Stomach (tissue), 9 donors: ENCODE data around the gene CASP8AP2. TPM values are rescaled to one million over a fixed set of nuclear protein-coding genes. Genes with fewer than 3 reads are reported as not detected.

Experiments
- DNase-seq, 2 donors: peaks; one replicate each; pipeline versions ENCODE4 v3.0.0 to v3.0.0-alpha.2; 2013 to 2019
- H3K27ac ChIP-seq, 5 donors: fragments of 200-600 bp in 4 of 5; sonication (generic) in 4 of 5; one replicate each; pipeline ENCODE4 v1.5.1; 2013 to 2019; ENCODE audit warnings: mild to moderate bottlenecking in 1 of 5, moderate library complexity in 1 of 5
- H3K27me3 ChIP-seq, 3 donors: fragments of 200-600 bp; sonication (generic); one replicate each; pipeline ENCODE4 v1.5.1; 2017 to 2019; ENCODE audit warnings: mixed run types in 1 of 3
- H3K36me3 ChIP-seq, 4 donors: fragments of 200-600 bp; sonication (generic); 1 replicate in 3 of 4; 2 replicates in 1 of 4; pipeline ENCODE4 v1.5.1; 2016 to 2019
- H3K4me1 ChIP-seq, 4 donors: fragments of 200-600 bp; sonication (generic); one replicate each; pipeline ENCODE4 v1.5.1; 2016 to 2019
- H3K4me3 ChIP-seq, 4 donors: fragments of 200-600 bp; sonication (generic) in 3 of 4; one replicate each; pipeline ENCODE4 v1.5.1; 2016 to 2019; ENCODE audit warnings: mild to moderate bottlenecking in 1 of 4
- H3K9me3 ChIP-seq, 4 donors: fragments of 200-600 bp; sonication (generic); one replicate each; pipeline ENCODE4 v1.5.1; 2016 to 2019
- EP300 ChIP-seq: sonication (generic); formaldehyde crosslinking; IDR thresholded peaks from one replicate; pipeline ENCODE4 v1.6.1; 2017; ENCODE audit warnings: antibody characterized with exemption
- POLR2A ChIP-seq, 4 donors: fragments of 450-650 bp; IDR thresholded peaks; one replicate each; pipeline ENCODE4 v1.6.1; 2016; ENCODE audit warnings: antibody characterized with exemption in 4 of 4, control low read depth in 2 of 4, mild to moderate bottlenecking in 1 of 4, moderate library complexity in 1 of 4
- POLR2AphosphoS5 ChIP-seq, 3 donors: sonication (generic); formaldehyde crosslinking; IDR thresholded peaks; one replicate each; pipeline ENCODE4 v1.6.1; 2016; ENCODE audit warnings: antibody characterized with exemption in 3 of 3
- WGBS, 5 donors: extraction: QIAGEN DNeasy Blood & Tissue Kit in 3 of 5; methylation state at CpG; one replicate each; pipeline versions ENCODE4 v1.1.5 to v1.1.7; 2013 to 2018; 5-methylcytosine and 5-hydroxymethylcytosine counted together
- intact Hi-C: fragments of 100-400 bp; cut with DNase I; formaldehyde crosslinking; loops from one replicate; pipeline ENCODE4 v1.15.1; 2023; ENCODE audit warnings: low total_unique reads
- polyA plus RNA-seq, 3 donors: library from polyadenylated mRNA; stranded (reverse); fragments of 200-250 nt; gene quantifications; one replicate each; pipeline ENCODE4 v1.2.3, GENCODE V29; 2013
- total RNA-seq, 5 donors: library from RNA; depleted of rRNA; stranded (reverse); fragments of >200 nt; gene quantifications; one replicate each; pipeline versions ENCODE4 v1.1.0 to v1.2.3, GENCODE V29; 2014 to 2016
- TF ChIP-seq, protein P1 (sequence below), 7 experiments: fragments of 450-650 bp in 4 of 7; fragments of 200-600 bp in 3 of 7; sonication (generic) in 3 of 7; IDR thresholded peaks; one replicate each; pipeline ENCODE4 v1.5.1; 2016 to 2019; ENCODE audit warnings: antibody characterized with exemption in 7 of 7, control low read depth in 2 of 7, mild to moderate bottlenecking in 1 of 7
- donor health status: healthy with polysubstance abuse.
- donor health status: Bipolar disorder and iron deficiency.
- donor health status: healthy.

Gene CASP8AP2
- total and polyA plus RNA-seq, 8 donors: 3.1 to 35.3 (median 9.4) TPM

GRCh38 chr6:89862273-89862672 lies 32.6 kb downstream of the CASP8AP2 start:
- WGBS, 5 donors: 90 to 94% (median 93%) methylated on average over 5 of the region's 5 CpGs
- H3K36me3 ChIP-seq: peaks cover 61 to 100% (median 99%) of the 10 kb centered on the region in 4 donors
- DNase-seq: no peak
- no peaks in the 10 kb centered on the region for H3K27me3 ChIP-seq
- H3K9me3 ChIP-seq: no peaks in the 10 kb centered on the region
- intact Hi-C loops: no loop called here
- no peak overlapping the region for H3K4me3 ChIP-seq
- no peaks in the 10 kb centered on the region for H3K4me1 ChIP-seq
- no peak overlapping the region for H3K27ac ChIP-seq
- TF ChIP-seq POLR2A (IDR thresholded peaks at IDR 0.05) (no peak), EP300 (no peak), POLR2AphosphoS5 (IDR thresholded peaks at IDR 0.05) (no peak)
- TF ChIP-seq, protein P1, sequence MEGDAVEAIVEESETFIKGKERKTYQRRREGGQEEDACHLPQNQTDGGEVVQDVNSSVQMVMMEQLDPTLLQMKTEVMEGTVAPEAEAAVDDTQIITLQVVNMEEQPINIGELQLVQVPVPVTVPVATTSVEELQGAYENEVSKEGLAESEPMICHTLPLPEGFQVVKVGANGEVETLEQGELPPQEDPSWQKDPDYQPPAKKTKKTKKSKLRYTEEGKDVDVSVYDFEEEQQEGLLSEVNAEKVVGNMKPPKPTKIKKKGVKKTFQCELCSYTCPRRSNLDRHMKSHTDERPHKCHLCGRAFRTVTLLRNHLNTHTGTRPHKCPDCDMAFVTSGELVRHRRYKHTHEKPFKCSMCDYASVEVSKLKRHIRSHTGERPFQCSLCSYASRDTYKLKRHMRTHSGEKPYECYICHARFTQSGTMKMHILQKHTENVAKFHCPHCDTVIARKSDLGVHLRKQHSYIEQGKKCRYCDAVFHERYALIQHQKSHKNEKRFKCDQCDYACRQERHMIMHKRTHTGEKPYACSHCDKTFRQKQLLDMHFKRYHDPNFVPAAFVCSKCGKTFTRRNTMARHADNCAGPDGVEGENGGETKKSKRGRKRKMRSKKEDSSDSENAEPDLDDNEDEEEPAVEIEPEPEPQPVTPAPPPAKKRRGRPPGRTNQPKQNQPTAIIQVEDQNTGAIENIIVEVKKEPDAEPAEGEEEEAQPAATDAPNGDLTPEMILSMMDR (IDR thresholded peaks at IDR 0.05): no peak

- Histone ChIP-seq H3K27ac (no peak overlapping the region), H3K27me3 (no peaks in the 10 kb centered on the region), H3K36me3 (peaks cover 57 to 100% (median 99%) of the 10 kb centered on the region in 4 donors), H3K9me3 (no peaks in the 10 kb centered on the region), H3K4me3 (no peak overlapping the region), H3K4me1 (no peaks in the 10 kb centered on the region)
- TF ChIP-seq EP300 (no peak), POLR2A (IDR thresholded peaks at IDR 0.05) (no peak), POLR2AphosphoS5 (IDR thresholded peaks at IDR 0.05) (no peak)
- TF ChIP-seq, protein P1 (IDR thresholded peaks at IDR 0.05): no peak
- WGBS, 5 donors: 87 to 93% (median 88%) methylated on average over 2 of the region's 2 CpGs
- intact Hi-C loops: no loop called here
- DNase-seq: no peak
These were observed 33.0 kb downstream of the CASP8AP2 start for GRCh38 chr6:89862698-89863097.

DNA sequence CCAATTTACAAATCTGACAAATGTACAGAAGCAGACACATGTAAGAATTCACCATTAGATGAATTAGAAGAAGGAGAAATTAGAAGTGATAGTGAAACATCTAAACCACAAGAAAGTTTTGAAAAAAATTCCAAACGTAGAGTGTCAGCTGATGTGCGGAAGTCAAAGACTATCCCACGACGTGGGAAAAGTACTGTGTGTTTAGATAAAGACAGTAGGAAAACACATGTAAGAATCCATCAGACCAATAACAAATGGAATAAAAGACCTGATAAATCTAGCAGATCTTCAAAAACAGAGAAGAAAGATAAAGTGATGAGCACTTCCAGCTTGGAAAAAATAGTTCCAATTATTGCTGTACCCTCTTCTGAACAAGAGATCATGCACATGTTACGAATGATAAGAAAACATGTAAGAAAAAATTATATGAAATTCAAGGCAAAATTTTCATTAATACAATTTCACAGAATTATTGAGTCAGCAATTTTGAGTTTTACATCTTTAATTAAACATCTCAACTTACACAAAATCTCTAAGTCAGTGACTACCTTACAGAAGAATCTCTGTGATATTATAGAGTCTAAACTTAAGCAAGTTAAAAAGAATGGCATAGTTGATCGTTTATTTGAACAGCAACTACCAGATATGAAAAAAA lies 36.5 kb downstream of the CASP8AP2 start:
- DNase-seq: no peak
- TF ChIP-seq POLR2AphosphoS5 (IDR thresholded peaks at IDR 0.05): no peak
- TF ChIP-seq EP300: no peak
- no peak for TF ChIP-seq POLR2A (IDR thresholded peaks at IDR 0.05)
- TF ChIP-seq, protein P1 (IDR thresholded peaks at IDR 0.05): no peak
- Histone ChIP-seq H3K27me3 (no peaks in the 10 kb centered on the region), H3K4me3 (no peak overlapping the region), H3K4me1 (no peaks in the 10 kb centered on the region), H3K36me3 (peaks cover 24 to 93% (median 78%) of the 10 kb centered on the region in 4 donors), H3K27ac (no peak overlapping the region), H3K9me3 (no peaks in the 10 kb centered on the region)
- intact Hi-C loops: no loop called here
- WGBS, 5 donors: 96 to 98% (median 97%) methylated on average over 6 of the region's 6 CpGs

DNA sequence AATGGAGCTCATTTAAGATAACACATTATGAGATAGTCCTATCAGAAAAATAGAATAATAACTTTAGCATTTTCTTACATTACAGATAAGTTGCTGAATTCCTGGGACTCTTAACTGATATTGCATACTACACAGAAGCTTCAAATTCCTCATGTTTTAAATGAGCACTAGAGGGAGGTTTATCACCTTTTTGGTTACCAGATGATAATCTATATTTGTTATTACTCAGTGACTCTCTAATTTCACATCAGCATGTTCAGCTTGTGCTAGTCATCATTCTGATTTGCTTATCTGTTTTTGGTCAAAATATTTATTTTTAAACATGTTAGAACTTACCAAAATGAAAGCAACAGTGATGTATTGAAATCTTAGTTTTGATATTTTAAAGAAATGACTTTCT lies 44.0 kb downstream of the CASP8AP2 start:
- intact Hi-C loops: no loop called here
- TF ChIP-seq EP300: no peak
- TF ChIP-seq, protein P1 (IDR thresholded peaks at IDR 0.05): no peak
- TF ChIP-seq POLR2A (IDR thresholded peaks at IDR 0.05): no peak
- TF ChIP-seq POLR2AphosphoS5 (IDR thresholded peaks at IDR 0.05): no peak
- Histone ChIP-seq H3K36me3 (peaks cover 11 to 68% (median 44%) of the 10 kb centered on the region in 4 donors), H3K9me3 (no peaks in the 10 kb centered on the region), H3K27me3 (no peaks in the 10 kb centered on the region), H3K27ac (no peak overlapping the region), H3K4me3 (no peak overlapping the region), H3K4me1 (no peaks in the 10 kb centered on the region)
- DNase-seq: no peak
